NCI-H82 treated with DMSO at 0.1 percent for 48 hours (cell line): ENCODE measurements around the gene ARHGEF10L.
"Not testable (repeated sequence)": the region's sequence is repeated elsewhere in the genome, so short reads cannot be mapped to it uniquely, and the experiment has no call there.

Experiments
- DNase-seq: peaks from one replicate; lab custom pipeline; 2025; ENCODE audit not compliant: unreplicated experiment; lab: John Stamatoyannopoulos, UW

Gene ARHGEF10L

GRCh38 chr1:17609529-17609928 lies 70.0 kb downstream of the ARHGEF10L start:
- no peak for DNase-seq

DNA sequence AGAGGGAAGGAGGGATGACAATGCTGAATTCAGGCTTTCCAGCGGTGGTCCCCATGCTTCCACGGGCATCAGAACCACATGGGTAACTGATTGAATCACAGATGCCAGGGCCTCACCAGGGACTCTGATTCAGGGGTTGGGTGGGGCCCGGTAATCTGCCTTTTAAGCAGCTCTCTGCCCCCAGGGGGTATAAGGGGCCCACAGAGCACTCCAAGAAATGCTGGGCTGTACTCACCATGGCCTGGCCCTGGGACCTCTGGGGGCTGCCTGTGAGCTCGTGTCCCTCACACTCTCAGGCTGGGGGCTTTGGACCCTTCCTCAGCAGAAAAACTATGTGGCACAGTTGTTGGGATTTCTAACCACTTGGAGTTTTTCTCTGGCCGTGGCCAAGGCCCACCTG lies 70.6 kb downstream of the ARHGEF10L start:
- DNase-seq = no peak

DNA sequence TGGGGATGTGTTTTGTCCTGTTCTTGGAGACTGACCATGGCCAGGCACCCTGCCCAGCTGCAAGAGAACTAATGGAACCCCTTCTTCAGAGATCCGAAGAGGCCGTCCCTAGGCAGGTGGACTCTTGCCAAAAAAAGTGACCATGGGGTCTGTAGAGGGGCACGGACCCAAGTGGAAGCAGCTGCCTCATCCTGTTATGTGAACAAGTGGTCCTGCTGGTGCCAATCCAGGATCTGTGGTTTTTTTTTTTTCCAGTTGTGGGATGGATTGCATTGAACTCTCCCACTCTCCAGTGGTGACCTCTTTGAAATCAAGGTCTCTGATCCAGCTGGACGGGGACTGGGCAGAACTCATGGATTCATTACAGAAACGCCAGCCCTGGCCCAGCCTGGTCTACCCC lies 71.2 kb downstream of the ARHGEF10L start:
- DNase-seq = no peak

DNA sequence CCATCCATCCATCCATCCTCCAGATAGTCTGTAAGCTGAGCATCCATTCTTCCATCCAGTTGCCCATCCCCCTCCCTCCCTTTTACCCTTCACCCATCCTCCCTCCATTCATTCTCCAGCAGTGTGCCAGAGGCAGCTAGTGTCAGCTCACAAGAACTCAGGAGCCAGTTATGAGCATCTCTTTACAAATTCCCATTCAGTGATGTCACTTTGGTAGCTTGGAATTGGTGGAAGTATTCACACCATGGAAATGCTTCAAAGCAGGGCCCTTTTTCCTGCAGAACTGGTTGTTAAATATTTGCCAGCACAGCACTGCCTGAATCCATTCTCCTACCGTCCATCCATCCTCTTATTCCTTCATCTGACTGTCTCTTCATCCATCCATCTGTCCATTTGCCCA lies 72.5 kb downstream of the ARHGEF10L start:
- DNase-seq = no peak

- no peak for DNase-seq
Measured at GRCh38 chr1:17612831-17613230, 73.3 kb downstream of the ARHGEF10L start.

GRCh38 chr1:17614586-17614985 lies 75.1 kb downstream of the ARHGEF10L start:
- DNase-seq = no peak

- no peak for DNase-seq
Measured at GRCh38 chr1:17615157-17615556, 75.7 kb downstream of the ARHGEF10L start.

- DNase-seq = no peak
Measured at GRCh38 chr1:17615959-17616358, 76.5 kb downstream of the ARHGEF10L start.

DNA sequence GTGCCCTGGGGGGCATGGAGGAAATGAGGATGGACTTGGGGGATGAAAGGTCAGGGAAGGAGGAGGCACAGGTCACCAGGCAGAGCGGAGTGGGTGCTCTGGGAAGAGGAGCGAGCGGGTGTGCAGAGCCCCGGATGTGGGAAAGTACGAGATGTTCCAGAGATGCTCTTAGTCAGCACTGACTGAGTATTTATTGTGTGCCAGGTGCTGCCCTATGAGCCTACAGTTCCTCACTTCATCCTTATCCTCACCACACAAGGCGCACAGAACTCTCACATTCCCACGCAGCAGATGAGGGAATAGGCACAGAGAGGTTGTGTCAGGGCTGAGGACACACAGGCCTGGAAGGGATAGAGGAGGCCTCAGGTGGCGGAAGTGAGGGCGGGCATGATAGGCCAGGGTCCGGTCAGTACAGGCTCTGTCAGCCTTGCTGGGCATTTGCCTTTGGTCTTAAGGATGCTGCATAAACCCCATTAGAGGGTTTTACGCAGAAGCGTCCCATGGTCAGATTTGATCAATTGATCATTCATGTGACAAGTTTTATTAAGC lies 77.3 kb downstream of the ARHGEF10L start:
- no peak for DNase-seq

DNA sequence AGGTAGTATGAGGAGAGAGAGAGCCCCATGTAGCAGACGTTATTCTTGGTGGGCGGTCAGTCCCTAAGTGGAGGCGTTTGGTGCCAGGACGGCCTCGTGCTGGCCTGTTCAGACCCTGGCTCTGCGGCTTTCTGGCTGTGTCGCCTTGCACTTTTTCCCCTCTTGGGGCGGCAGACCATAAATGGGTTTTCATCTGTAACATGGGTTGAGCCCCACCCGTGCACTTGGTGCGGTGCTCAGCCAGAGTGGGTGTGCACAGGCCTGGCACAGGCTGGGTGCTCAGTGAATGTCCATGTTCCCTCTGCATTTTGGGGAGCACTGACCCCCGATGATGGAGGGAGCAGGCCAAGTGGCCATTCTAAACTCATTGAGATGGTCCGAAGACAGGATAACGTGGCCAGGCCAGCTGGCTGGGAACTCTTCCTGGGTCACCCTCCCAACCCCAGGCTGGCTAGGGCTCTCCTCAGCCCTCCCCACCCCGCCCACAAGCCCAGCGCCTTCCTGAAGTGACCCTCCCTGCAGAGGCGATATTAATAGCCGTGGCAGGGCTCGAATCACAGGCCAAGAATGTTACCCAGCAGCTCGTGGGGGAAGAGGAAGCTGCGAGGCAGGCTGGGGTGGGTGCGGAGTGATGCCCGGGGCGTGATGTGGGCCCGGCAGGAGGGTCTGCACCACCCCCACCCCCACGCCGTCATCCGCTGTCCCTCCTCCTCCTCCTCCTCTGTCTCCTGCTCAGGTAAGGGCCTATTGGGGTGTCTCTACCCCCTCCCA lies 78.5 kb downstream of the ARHGEF10L start:
- DNase-seq = no peak

GRCh38 chr1:17618558-17619247 lies 79.2 kb downstream of the ARHGEF10L start:
- no peak for DNase-seq

GRCh38 chr1:17620448-17620847 lies 81.0 kb downstream of the ARHGEF10L start:
- no peak for DNase-seq

- DNase-seq = no peak
Measured at GRCh38 chr1:17621691-17622090, 82.2 kb downstream of the ARHGEF10L start.

- DNase-seq = no peak
Measured at GRCh38 chr1:17622823-17623222, 83.3 kb downstream of the ARHGEF10L start.

DNA sequence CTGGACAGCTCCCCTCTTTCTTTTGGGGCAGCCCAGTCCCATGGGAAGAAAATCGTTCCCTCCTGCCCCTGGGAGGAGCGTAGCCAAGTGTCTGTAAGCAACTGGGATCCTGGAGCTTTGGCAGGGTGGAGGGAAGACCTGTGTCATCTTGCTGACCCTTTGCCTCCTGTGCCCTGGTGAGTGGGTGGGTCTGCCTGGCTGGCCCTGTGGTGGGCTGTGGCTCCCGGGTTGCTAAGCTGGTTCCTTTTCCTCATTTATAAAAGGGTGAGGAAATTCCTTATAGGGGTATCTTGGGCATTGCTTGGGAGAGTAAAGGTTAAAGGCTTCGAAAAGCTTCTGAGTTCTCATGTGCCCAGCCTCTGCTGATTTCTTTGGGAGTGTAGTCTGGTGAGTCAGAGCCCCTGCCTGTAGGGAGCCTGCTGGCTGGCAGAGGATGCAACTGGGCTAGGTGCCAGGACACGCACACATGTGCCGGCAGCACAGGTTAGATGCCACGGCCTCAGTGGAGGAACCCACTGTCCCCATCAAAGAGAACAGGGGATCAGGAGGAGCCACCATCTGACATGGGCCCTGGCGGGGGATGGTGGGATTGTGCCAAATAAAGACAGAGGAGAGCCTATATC lies 85.2 kb downstream of the ARHGEF10L start:
- DNase-seq = no peak

- no peak for DNase-seq
Measured at GRCh38 chr1:17627239-17628052, 87.9 kb downstream of the ARHGEF10L start.

- DNase-seq = not testable (repeated sequence)
Measured at GRCh38 chr1:17629046-17629445, 89.5 kb downstream of the ARHGEF10L start.

DNA sequence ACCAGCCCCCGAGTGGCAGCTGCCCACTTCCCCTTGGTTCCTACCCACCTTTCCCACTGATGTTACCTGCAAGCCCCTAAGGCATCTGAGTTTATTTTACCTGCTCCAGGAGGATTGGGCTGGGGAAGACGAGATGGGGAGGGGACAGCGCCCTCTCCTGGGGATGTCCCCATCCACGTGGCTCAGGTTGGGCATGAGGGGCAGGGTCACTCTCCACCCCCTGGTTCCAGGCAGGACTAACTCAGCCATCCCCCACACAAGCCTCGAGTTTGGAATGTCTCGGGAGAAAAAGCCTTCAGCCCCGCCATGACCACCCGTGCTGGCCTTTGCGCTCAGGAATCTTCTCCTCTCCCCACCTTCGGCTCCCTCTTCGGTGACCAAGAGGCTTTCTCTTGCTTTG lies 90.0 kb downstream of the ARHGEF10L start:
- DNase-seq = no peak

DNA sequence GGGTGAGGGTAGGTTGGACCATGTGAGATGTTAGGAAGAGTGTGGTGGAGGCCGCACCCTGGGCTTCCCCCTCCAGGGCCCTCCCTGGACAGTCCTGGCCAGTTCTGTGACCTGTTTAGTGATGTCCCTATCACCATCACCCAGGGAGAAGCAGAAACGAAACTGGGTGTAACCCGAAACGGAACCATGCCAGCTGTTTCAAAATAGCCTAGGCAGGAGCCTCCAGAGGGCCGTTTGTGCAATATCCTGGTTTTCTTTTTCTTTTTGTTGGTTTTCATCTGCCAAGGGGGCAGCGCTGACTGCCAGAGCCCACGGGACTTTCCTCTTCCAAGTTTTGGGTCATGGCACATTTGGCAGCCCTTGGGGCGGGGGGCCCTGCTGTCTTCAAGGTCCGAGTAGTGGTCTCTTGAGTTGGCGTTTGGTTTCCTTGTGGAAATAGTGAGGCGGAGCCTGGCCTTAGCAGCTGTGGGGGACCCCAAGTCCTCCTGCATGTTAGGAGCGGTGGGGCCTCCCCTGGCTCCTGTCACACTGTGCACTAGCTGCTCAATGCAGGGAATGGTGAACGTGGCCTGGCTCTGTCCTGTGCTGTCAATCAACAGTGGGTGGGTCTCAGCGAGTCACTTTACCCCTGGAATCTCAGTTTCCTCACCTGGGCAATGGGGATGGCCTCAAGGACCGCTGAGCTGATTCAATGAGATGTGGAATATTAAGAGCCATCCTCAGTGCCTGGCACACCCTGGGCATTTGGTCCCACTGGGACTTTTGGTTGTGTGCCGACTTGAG lies 90.7 kb downstream of the ARHGEF10L start:
- DNase-seq = no peak

GRCh38 chr1:17630986-17631385 lies 91.5 kb downstream of the ARHGEF10L start:
- DNase-seq = no peak
